Left ventricle myocardium inferior (tissue), 1 donor: Measurements from ENCODE around the gene CAMKMT. TPM values are rescaled to one million over a fixed set of nuclear protein-coding genes. Genes with fewer than 3 reads are reported as not detected.

ENCODE experiments used
- DNase-seq: peaks from one replicate; pipeline ENCODE4 v3.0.0-alpha.2; 2020
- H3K27ac ChIP-seq: fragments of 200-600 bp; replicated peaks from 2 replicates; pipeline ENCODE4 v1.8.0; 2021
- H3K27me3 ChIP-seq: fragments of 200-600 bp; 2 replicates; pipeline ENCODE4 v1.8.0; 2021; ENCODE audit warnings: low read depth
- H3K36me3 ChIP-seq: fragments of 200-600 bp; 2 replicates; pipeline ENCODE4 v1.8.0; 2021
- H3K4me1 ChIP-seq: fragments of 200-600 bp; 2 replicates; pipeline ENCODE4 v1.8.0; 2021
- H3K4me3 ChIP-seq: fragments of 200-600 bp; 2 replicates; pipeline ENCODE4 v1.8.0; 2021; ENCODE audit warnings: mild to moderate bottlenecking, moderate library complexity
- H3K9me3 ChIP-seq: fragments of 200-600 bp; replicated peaks from 2 replicates; pipeline ENCODE4 v1.8.0; 2021
- intact Hi-C: fragments of 100-400 bp; cut with micrococcal nuclease; formaldehyde crosslinking; loops from one replicate; pipeline ENCODE4 v1.11.0; 2022
- total RNA-seq: library from RNA; stranded (reverse); fragmentation: NEBNext Ultra II Directional; extraction: Animal tissue kit (Norgen Biotek cat#: 25700); gene quantifications from one replicate; pipeline ENCODE4 v1.2.1, GENCODE V29; 2021
- TF ChIP-seq, protein P1 (sequence below): fragments of 200-600 bp; IDR thresholded peaks from 2 replicates; pipeline ENCODE4 v1.8.0; 2021; ENCODE audit warnings: antibody characterized with exemption, mild to moderate bottlenecking, borderline replicate concordance
- donor health status: DM: no; HTN: yes; CAD: no; lungs with severe emphysema.

CAMKMT gene
- total RNA-seq, 1 donor from 2014 or later, result 4.8 TPM

DNA sequence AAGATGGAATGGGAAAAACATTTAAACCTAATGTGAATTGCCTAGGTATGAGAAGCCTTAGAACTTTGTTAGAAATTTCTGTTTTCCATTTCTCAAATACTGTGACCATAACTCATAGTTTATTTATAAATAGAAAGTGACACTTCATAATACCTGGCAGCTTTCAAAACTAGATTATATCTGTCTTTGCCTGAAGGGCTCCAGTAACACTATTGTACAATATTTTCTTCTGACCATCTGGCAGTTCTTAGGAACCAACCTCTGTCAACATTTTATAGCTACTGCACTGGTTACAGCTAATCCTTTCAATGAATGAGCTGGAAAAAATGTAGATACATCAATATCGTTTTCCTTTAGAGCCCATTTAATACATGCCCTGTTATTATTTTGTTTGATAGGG is 237.4 kb downstream of the CAMKMT start:
- no peak overlapping the region for H3K4me3 ChIP-seq
- H3K9me3 ChIP-seq, result peaks cover 2% of the 10 kb centered on the region
- intact Hi-C loops, result no loop called here
- no peak overlapping the region for H3K27ac ChIP-seq
- DNase-seq, result no peak
- H3K27me3 ChIP-seq, result no peaks in the 10 kb centered on the region
- no peaks in the 10 kb centered on the region for H3K36me3 ChIP-seq
- H3K4me1 ChIP-seq, result no peaks in the 10 kb centered on the region
- TF ChIP-seq, protein P1, sequence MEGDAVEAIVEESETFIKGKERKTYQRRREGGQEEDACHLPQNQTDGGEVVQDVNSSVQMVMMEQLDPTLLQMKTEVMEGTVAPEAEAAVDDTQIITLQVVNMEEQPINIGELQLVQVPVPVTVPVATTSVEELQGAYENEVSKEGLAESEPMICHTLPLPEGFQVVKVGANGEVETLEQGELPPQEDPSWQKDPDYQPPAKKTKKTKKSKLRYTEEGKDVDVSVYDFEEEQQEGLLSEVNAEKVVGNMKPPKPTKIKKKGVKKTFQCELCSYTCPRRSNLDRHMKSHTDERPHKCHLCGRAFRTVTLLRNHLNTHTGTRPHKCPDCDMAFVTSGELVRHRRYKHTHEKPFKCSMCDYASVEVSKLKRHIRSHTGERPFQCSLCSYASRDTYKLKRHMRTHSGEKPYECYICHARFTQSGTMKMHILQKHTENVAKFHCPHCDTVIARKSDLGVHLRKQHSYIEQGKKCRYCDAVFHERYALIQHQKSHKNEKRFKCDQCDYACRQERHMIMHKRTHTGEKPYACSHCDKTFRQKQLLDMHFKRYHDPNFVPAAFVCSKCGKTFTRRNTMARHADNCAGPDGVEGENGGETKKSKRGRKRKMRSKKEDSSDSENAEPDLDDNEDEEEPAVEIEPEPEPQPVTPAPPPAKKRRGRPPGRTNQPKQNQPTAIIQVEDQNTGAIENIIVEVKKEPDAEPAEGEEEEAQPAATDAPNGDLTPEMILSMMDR, result no peak

DNA sequence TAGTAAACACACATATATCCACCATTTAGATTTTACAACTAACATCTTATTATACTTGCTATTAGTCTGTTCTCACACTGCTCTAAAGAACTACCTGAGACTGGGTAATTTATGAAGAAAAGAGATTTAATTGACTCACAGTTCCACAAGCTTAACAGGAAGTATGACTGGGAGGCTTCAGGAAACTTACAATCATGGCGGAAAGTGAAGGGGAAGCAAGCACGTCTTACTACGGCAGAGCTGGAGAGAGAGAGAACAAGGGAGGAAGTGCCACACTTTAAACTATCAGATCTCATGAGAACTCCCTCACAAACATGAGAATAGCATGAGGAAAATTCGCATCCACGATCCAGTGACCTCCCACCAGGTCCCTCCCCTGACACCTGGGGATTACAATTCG is 240.7 kb downstream of the CAMKMT start:
- intact Hi-C loops, result no loop called here
- Histone ChIP-seq H3K4me1 (no peaks in the 10 kb centered on the region), H3K36me3 (no peaks in the 10 kb centered on the region), H3K4me3 (no peak overlapping the region), H3K9me3 (no peaks in the 10 kb centered on the region), H3K27me3 (no peaks in the 10 kb centered on the region), H3K27ac (no peak overlapping the region)
- no peak for DNase-seq
- TF ChIP-seq, protein P1, result no peak

DNA sequence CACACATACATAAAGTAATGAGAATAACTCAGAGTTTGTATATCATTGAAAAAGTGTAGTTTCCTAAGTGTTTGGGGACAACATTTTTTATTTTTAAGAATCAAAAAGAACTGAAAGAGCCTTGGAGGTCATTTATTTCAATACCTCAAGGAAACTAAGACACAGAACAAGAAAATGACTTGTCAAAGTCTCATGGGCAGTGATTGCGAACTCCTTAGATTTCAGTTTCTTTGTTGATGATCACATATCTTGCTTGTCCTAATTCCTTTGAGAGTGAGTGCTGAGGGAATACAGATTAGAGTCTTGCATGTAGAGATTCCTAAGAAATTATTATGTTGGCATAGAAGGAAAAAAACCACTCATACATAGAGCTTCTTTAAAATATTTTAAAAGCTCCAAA is 243.8 kb downstream of the CAMKMT start:
- Histone ChIP-seq H3K27me3 (no peaks in the 10 kb centered on the region), H3K4me3 (no peak overlapping the region), H3K27ac (no peak overlapping the region), H3K4me1 (no peaks in the 10 kb centered on the region), H3K9me3 (no peaks in the 10 kb centered on the region), H3K36me3 (no peaks in the 10 kb centered on the region)
- no peak for DNase-seq
- intact Hi-C loops, result no loop called here
- TF ChIP-seq, protein P1, result no peak

DNA sequence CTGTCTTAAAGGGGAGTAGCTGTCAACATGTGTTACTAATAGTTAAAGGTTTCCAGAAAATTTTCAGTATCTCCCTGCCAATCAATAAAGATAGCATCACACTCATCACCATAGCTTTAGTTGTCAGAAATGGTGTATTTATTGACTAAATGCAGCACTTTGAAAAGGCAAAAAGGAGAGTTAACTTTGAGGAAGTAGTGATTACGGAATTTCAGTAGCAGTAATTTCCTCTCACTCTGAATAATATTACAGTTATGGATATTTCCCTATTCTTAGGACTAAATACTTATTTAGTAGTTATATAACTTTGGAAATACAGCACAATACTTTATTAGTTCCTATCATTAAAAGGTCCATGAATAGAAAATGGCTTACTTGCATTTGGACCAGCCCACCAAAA is 250.5 kb downstream of the CAMKMT start:
- Histone ChIP-seq H3K9me3 (no peaks in the 10 kb centered on the region), H3K36me3 (no peaks in the 10 kb centered on the region), H3K4me3 (no peak overlapping the region), H3K4me1 (peaks cover 15% of the 10 kb centered on the region), H3K27ac (no peak overlapping the region), H3K27me3 (no peaks in the 10 kb centered on the region)
- TF ChIP-seq, protein P1, result no peak
- no peak for DNase-seq
- intact Hi-C loops, result no loop called here

DNA sequence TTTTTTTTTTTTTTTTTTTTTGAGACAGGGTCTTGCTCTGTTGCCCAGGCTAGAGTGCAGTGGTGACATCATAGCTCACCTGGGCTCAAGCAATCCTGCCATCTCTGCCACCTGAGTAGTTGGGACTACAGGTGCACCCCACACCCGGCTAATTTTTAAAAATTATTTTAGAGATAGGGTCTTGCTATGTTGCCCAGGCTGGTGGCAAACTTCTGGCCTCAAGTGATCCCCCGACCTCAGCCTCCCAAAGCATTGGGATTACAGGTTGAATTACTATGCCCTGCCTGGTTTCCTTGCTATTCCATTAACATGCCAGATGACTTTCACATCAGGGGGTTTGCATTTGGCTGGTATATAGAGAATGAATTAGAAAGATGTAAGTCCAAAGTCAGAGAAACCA is 253.2 kb downstream of the CAMKMT start:
- H3K4me1 ChIP-seq, result peaks cover 32% of the 10 kb centered on the region
- H3K36me3 ChIP-seq, result no peaks in the 10 kb centered on the region
- DNase-seq, result no peak
- TF ChIP-seq, protein P1, result no peak
- intact Hi-C loops, result no loop called here
- no peak overlapping the region for H3K4me3 ChIP-seq
- H3K27me3 ChIP-seq, result no peaks in the 10 kb centered on the region
- H3K9me3 ChIP-seq, result no peaks in the 10 kb centered on the region
- no peak overlapping the region for H3K27ac ChIP-seq

DNA sequence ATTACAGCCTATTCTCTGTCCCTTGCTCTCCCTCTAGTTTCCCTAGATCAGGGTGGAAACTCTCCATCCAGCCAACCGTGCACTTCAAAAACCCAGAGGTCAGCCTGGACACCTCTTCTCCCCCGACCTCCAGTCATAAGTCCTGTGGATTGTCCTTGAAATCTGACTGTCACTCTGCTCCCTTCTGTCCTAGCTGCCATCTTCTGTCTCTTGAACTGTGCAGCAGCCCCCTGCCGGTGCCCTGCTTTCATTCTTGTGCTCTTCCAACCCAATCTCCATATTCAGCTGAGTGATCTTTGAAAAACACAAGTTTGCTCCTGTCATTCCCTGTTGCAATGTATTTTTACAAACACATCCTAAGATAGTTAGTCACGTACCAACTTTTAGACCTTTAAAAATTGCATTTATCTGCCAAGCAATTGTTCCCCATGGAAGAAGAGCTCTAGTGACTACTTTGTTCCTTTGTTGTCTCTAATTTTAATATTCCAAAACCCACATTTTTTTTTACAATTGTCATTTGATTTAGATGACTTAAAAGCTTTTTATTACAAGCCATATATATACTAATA is 254.3 kb downstream of the CAMKMT start:
- no peaks in the 10 kb centered on the region for H3K9me3 ChIP-seq
- DNase-seq, result no peak
- intact Hi-C loops, result no loop called here
- no peak overlapping the region for H3K27ac ChIP-seq
- TF ChIP-seq, protein P1, result no peak
- no peaks in the 10 kb centered on the region for H3K36me3 ChIP-seq
- H3K27me3 ChIP-seq, result no peaks in the 10 kb centered on the region
- H3K4me1 ChIP-seq, result peaks cover 32% of the 10 kb centered on the region
- H3K4me3 ChIP-seq, result peak overlapping the region; percentile 45
